ENCODE results near the gene NPHP1.
"Not testable (repeated sequence)": the region's sequence is repeated elsewhere in the genome, so short reads cannot be mapped to it uniquely, and the experiment has no call there.

The NPHP1 gene

DNA sequence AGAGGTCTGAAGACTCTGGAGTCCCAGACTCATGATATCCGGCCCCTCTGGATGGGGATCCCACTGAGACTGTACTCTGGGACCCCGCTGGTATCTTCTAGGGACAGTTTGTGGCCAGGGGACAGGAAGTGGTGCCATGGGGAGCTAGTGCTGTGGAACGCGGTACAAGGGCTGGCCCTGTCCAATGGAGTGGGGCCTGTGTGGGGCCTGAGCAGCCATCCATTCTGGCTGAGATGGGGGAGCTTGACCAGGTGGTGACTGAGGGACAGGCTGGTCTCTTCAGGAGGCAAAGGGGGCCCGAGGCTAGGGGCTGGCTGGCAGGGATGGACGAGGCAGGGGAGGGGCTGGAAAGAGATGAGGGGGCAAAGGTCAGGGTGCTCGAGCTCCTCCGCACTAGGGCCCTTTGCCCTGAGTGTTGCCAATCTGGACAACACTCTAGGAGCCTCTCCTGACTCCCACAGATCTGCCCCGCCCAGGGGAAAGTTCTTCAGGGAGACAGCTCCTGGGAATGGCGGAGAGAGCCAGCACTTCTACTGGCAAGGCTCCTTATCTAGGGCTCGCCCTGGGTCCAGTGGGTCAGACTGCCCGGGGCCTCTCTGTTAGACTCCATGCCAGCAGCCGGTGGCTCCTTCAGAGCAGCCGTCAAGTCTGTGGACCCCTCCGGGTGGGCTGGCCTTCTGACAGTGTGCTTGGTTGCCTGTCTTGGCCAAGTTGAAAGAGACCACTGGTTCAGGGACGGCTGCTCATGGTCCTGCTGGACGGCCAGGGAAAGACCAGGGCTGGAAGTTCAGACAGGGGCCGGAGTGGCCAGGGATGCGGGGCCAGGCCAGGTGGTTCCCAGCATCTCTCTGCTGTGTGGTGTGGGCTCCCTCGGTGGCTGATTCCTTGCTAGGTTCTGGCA lies 101.5 kb downstream of the NPHP1 start:
- no peak for DNase-seq (ENCODE audit: low spot score)

GRCh38 chr2:110101901-110102803 lies 102.7 kb downstream of the NPHP1 start:
- DNase-seq (ENCODE audit: low spot score) = no peak

DNA sequence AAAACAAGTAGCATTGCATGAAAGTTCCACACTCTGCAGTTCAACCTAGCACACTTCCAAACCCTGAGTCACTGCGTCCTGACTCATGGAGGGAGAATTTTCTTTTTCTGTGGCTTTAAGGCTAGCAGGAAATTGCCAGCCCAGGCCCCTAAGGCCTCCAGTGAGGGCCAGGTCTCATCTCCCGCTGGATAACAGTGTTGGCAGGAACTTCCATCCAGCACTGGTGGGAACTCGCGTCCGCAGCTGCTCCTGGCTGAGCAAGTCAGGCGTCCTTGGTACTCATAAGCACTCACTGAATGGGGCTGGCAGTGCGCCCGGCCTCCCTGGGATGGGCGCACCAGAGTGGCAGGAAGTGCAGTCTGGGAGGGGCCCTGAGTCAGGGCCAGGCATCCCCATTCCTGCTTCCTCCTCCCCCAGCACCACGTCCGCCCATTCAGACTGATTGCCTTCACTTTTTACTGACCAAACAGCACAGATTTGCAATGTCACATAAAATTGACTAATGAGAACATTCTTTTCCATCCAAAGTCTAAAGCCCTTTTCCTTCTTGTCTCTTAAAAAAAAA lies 103.5 kb downstream of the NPHP1 start:
- DNase-seq (ENCODE audit: low spot score) = no peak

DNA sequence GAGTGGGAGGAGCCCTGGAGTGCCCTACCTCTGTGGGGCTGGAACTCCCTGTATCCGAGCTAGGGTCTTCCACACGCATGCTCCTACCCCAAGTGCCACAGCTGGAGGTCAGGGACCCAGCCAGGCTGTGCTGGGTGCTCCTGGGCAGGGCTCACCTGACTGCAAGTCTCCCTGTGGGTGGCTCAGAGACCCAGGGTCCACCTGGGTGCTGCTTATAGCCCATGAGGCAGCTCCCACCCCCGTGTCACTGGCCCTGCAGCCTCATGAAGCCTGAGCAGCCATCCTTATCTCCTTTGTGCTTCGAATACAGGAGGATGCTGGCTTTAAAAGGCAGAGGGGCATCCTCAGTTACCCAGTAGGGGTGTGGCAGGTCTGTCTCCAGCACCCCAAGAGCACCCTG lies 103.9 kb downstream of the NPHP1 start:
- DNase-seq (ENCODE audit: low spot score) = not testable (repeated sequence)

GRCh38 chr2:110100480-110100879 lies 104.3 kb downstream of the NPHP1 start:
- DNase-seq (ENCODE audit: low spot score) = no peak

DNA sequence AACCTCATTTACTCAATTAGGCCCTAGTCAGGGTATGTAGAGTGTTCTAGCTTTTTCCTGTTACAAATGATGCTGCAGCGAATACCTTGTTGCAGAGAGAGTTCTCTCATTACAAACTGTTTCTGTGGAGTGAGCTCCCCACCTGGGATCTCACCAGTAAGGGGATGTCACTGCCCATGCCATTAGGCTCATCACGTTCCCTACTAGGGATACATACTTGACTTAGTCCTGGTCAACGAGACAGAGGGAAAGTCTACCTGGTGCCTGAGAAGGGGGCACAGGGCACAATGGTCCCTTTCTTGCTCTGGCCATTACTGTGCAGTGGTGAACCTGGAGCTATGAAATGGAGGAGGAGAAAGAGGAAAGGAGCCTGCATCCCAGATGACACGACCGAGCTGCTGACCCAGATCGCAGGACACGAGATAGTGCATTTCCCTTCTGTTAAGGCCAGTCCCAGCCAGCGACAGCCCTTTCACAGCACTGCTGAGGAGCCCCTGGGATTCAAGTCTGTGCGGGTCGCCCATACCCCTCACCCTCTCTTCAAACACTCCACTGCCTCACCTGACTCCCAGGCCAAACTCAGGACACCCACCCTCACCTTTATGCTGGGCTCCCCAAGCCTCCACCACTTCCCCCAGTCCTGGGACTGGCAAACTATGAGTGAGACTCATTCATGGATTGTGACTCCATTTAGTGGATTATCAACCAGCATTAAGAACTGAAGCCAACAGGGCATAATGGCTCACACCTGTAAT lies 105.2 kb downstream of the NPHP1 start:
- no peak for DNase-seq (ENCODE audit: low spot score)

GRCh38 chr2:110099038-110099425 lies 105.8 kb downstream of the NPHP1 start:
- DNase-seq (ENCODE audit: low spot score) = no peak

GRCh38 chr2:110097506-110098220 lies 107.2 kb downstream of the NPHP1 start:
- DNase-seq (ENCODE audit: low spot score) = no peak

DNA sequence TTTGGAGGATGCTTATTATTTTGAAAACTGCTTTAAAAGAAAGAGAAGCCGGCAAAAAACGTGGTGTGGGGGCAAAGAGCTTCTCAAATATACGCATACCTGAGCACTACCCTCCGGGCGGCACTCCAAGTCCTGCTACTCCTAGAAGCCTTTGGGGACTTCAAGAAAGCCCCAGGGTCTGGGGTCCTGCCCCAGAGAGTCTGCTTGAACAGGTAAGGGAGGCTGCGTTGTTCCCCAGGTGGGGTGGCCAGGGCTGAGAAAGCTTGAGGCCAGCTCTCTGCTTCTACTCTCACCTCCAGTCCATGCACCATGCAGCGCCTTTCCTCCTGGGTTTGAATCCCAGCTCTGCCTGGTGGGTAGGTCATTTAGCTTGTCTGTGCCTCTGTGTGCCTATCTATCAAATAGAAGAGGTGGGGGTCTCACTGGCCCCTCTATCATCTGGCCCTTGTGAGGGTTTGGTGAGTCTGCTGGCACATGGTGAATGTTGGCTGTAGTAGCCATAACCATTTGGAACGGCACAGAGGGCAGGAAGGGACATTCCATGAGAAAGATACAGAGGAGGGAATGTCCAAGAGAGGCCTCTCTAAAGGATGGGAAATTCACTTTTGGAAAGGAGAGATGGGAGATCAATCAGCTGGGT lies 108.7 kb downstream of the NPHP1 start:
- no peak for DNase-seq (ENCODE audit: low spot score)

GRCh38 chr2:110094884-110095534 lies 109.8 kb downstream of the NPHP1 start:
- not testable (repeated sequence) for DNase-seq (ENCODE audit: low spot score)

DNA sequence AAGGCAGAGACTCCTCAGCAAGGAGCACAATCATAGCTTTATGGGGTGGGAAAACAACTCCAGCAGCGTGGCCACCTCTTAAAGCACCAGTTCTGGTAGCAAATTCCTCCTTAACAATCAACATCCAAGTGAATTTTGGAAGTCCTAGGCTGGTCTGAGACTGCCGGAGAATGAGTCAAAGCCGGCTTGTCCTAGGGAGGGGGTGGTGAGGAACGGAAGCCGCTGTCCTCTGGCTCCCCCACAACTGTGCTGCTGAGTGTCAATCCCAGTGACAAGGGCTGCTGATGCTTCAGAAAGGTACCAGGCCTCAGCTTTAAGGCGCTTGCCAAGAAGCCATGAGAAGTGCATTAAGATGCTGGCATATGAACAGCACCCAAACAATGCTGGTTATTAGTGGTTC lies 110.9 kb downstream of the NPHP1 start:
- DNase-seq (ENCODE audit: low spot score) = not testable (repeated sequence)

GRCh38 chr2:110090164-110090563 lies 114.6 kb downstream of the NPHP1 start:
- DNase-seq (ENCODE audit: low spot score) = not testable (repeated sequence)

- DNase-seq (ENCODE audit: low spot score) = not testable (repeated sequence)
These were observed 121.1 kb downstream of the NPHP1 start for GRCh38 chr2:110083757-110084156.

DNA sequence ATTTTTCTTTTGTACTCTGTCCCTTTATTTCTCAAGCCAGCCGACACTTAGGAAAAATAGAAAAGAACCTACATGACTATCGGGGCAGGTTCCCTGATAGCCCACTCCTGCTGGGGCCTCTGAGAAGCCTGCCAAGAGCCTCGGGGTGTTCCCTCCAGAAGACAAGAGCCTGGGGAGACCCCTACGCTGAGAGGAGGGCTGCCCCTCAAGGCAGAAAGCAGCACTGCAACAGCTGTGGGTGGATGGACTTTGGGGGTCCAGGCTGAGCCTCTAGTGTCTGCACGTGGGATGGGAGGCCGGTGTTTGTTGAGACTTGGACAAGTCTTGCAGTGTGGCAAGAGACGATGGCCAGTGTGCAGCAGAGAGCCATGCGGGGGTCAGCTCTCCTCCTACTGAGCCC lies 121.7 kb downstream of the NPHP1 start:
- not testable (repeated sequence) for DNase-seq (ENCODE audit: low spot score)

DNA sequence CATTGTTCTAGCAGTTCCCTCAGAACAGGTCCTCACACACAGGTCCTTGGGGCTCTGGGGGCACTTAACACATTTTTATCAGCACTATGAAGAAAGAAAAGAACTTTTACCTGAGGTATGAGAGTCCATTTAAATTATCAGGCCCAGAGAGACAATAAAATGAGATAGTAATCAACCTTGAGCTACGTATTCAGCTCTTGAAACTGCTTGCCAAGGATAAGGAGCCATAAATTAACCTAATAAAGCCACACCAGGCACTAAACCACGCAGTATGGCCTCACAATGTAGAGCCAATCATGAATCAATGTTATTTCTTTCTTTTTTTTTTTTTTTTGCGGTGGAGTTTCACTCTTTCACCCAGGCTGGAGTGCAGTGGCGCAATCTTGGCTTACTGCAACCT lies 126.7 kb downstream of the NPHP1 start:
- not testable (repeated sequence) for DNase-seq (ENCODE audit: low spot score)

GRCh38 chr2:110075896-110076295 lies 128.9 kb downstream of the NPHP1 start:
- DNase-seq (ENCODE audit: low spot score) = not testable (repeated sequence)
